Measurements from ENCODE around the gene SLC39A5.

DNA sequence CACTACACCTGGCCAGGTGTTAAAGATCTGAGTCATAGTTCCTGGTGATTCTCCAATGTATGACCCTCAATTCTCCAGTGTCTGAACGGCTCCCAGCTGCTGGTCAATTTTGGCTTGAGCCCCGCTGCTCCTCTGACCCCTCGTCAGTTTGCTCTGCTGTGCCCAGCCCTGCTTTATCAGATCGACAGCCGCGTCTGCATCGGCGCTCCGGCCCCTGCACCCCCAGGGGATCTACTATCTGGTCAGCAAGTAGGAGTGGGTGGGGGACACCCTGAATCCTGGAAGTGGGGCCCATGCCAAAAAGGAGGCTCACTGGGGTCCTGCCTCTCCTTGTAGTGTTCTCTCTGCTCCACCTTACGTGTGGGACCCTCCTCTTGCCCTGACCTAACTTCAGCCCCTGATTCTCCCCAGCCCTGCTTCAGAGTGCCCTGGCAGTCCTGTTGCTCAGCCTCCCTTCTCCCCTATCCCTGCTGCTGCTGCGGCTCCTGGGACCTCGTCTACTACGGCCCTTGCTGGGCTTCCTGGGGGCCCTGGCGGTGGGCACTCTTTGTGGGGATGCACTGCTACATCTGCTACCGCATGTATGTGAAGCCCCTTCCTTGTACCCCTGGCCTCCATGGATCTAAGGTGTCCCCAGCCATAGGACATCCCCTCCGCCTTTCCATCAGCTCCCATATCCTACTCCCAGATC is 5.0 kb downstream of the SLC39A5 start:
- TF ChIP-seq, protein P1, sequence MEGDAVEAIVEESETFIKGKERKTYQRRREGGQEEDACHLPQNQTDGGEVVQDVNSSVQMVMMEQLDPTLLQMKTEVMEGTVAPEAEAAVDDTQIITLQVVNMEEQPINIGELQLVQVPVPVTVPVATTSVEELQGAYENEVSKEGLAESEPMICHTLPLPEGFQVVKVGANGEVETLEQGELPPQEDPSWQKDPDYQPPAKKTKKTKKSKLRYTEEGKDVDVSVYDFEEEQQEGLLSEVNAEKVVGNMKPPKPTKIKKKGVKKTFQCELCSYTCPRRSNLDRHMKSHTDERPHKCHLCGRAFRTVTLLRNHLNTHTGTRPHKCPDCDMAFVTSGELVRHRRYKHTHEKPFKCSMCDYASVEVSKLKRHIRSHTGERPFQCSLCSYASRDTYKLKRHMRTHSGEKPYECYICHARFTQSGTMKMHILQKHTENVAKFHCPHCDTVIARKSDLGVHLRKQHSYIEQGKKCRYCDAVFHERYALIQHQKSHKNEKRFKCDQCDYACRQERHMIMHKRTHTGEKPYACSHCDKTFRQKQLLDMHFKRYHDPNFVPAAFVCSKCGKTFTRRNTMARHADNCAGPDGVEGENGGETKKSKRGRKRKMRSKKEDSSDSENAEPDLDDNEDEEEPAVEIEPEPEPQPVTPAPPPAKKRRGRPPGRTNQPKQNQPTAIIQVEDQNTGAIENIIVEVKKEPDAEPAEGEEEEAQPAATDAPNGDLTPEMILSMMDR (IDR thresholded peaks at IDR 0.05) = no peak
- TF ChIP-seq POLR2A (IDR thresholded peaks at IDR 0.05) = no peak

Measured in lower leg skin (tissue), 3 donors.